Heart left ventricle (tissue), 13 donors: ENCODE measurements around the gene ERN1.

ENCODE experiments used
- CTCF ChIP-seq, 12 donors: fragments of 200-600 bp; sonication (generic) in 4 of 12; IDR thresholded peaks; one replicate each; pipeline versions ENCODE4 v1.5.0 to v1.8.0; 2018 to 2022; ENCODE audit warnings: antibody characterized with exemption in 12 of 12, mild to moderate bottlenecking in 5 of 12
- POLR2A ChIP-seq, 2 donors: fragments of 450-650 bp; IDR thresholded peaks; one replicate each; pipeline ENCODE4 v1.6.1; 2017; ENCODE audit warnings: antibody characterized with exemption in 2 of 2, mild to moderate bottlenecking in 2 of 2, moderate library complexity in 2 of 2
- donor health status: ischemic (EF 13 %, LVEDD 7.1; RV severe dilation, severe dysfunction).
- donor health status: DM: no; HTN: yes; CAD: no.
- donor health status: DM: no; HTN: no; CAD: no.
- donor health status: ischemic (EF 25% LVEDD 6.9; RV normal size, moderate dysfunction).
- donor health status: ischemic (EF 25% LVEDD 5.7; RV mildly dilated, moderate dysfunction).
- donor health status: ischemic (EF 35%, LVEDD 5.7; RV mildly dilated, moderate dysfunction).
- donor health status: nonischemic (EF 11% LVEDD 7.7; RV severe dilation, severe dysfunction).
- donor health status: DM: yes; HTN: yes; CAD: no.
- donor health status: PGD.
- donor health status: ischemic (EF 29% LVEDD 5.4; RV normal size, mild dysfunction).
- donor health status: nonischemic (EF 23%, LVEDD 6.1; RV moderate dilation, normal function).

GRCh38 chr17:64066716-64067115 lies 63.2 kb downstream of the ERN1 start:
- TF ChIP-seq POLR2A (IDR thresholded peaks at IDR 0.05) (no peak), CTCF (IDR thresholded peaks at IDR 0.05) (no peak)
